HepG2 (cell line): ENCODE measurements around the gene CIT. TPM values are rescaled to one million over a fixed set of nuclear protein-coding genes. Genes with fewer than 3 reads are reported as not detected.

Experiments used
- AGO1 ChIP-seq: fragments of 200-400 bp; formaldehyde crosslinking; IDR thresholded peaks from 2 replicates; pipeline ENCODE4 v1.6.1; 2017; ENCODE audit warnings: mild to moderate bottlenecking, low read depth, low read length, moderate library complexity; ENCODE audit not compliant: poor library complexity, severe bottlenecking
- BORCS8-MEF2B ChIP-seq: sonication (generic); formaldehyde crosslinking; IDR thresholded peaks from 2 replicates; pipeline ENCODE4 v1.8.0; 2022; ENCODE audit warnings: mild to moderate bottlenecking, missing genetic modification reagents
- CHCHD3 ChIP-seq: sonication (generic); formaldehyde crosslinking; IDR thresholded peaks from 2 replicates; pipeline ENCODE4 v1.8.0; 2022; ENCODE audit warnings: mild to moderate bottlenecking, missing genetic modification reagents, moderate library complexity
- DNMT1 ChIP-seq: sonication (generic); formaldehyde crosslinking; IDR thresholded peaks from 2 replicates; pipeline ENCODE4 v1.5.1; 2020; ENCODE audit warnings: mild to moderate bottlenecking, missing genetic modification reagents
- ESRRA ChIP-seq: sonication (generic); formaldehyde crosslinking; IDR thresholded peaks from 2 replicates; pipeline ENCODE4 v1.5.1; 2020; ENCODE audit warnings: mild to moderate bottlenecking, low read depth, missing genetic modification reagents
- GATAD2A ChIP-seq: IDR thresholded peaks from 2 replicates; pipeline ENCODE4 v1.6.1; 2016
- KDM1A ChIP-seq: IDR thresholded peaks from 2 replicates; pipeline ENCODE4 v1.6.1; 2016; ENCODE audit warnings: missing compliant biosample characterization
- KLF12 ChIP-seq: sonication (generic); formaldehyde crosslinking; IDR thresholded peaks from 2 replicates; pipeline ENCODE4 v1.4.0; 2020; ENCODE audit warnings: missing genetic modification reagents, borderline replicate concordance
- ZBTB20 ChIP-seq: sonication (generic); formaldehyde crosslinking; IDR thresholded peaks from 2 replicates; pipeline ENCODE4 v1.8.1; 2023; ENCODE audit warnings: missing genetic modification reagents, low read depth, mild to moderate bottlenecking, borderline replicate concordance
- ZFP1 ChIP-seq: IDR thresholded peaks from 2 replicates; pipeline ENCODE4 v1.6.1; 2016
- ZFP36L2 ChIP-seq: sonication (generic); formaldehyde crosslinking; IDR thresholded peaks from 2 replicates; pipeline ENCODE4 v1.4.0; 2020; ENCODE audit warnings: missing genetic modification reagents
- ZNF614 ChIP-seq: IDR thresholded peaks from 2 replicates; pipeline ENCODE4 v1.6.1; 2018; ENCODE audit warnings: missing biosample characterization, missing genetic modification reagents, inconsistent platforms, borderline replicate concordance
- ZNF670 ChIP-seq: sonication (generic); formaldehyde crosslinking; IDR thresholded peaks from 2 replicates; pipeline ENCODE4 v1.8.0; 2022; ENCODE audit warnings: mild to moderate bottlenecking, missing genetic modification reagents, borderline replicate concordance
- polyA plus RNA-seq, 8 experiments: library from polyadenylated mRNA; depleted of rRNA in 3 of 8; stranded (reverse) in 7 of 8; unstranded in 1 of 8; fragments of >200 nt; fragmentation: Illumina TruSeq in 4 of 8; extraction: Trizol in 4 of 8; gene quantifications; 2 replicates each; pipeline versions ENCODE4 v1.2.1 to v1.2.3, GENCODE V29; 2011 to 2016; ENCODE audit warnings: low read depth in 4 of 8, missing spikeins in 1 of 8, mixed read lengths in 1 of 8; ENCODE audit not compliant: insufficient read depth in 1 of 8
- total RNA-seq, 5 experiments: library from RNA; depleted of rRNA; stranded (reverse); fragments of >200 nt; fragmentation: Illumina TruSeq; extraction: Trizol; gene quantifications; 2 replicates each; pipeline ENCODE4 v1.2.3, GENCODE V29; 2016; ENCODE audit warnings: low read depth in 1 of 5
- TF ChIP-seq, protein P1 (sequence below): sonication (generic); formaldehyde crosslinking; IDR thresholded peaks from 2 replicates; pipeline ENCODE4 v1.4.0; 2020; ENCODE audit warnings: mild to moderate bottlenecking, missing genetic modification reagents, borderline replicate concordance
- TF ChIP-seq, protein P2 (sequence below): sonication (generic); formaldehyde crosslinking; IDR thresholded peaks from 2 replicates; pipeline ENCODE4 v1.9.0; 2021; ENCODE audit warnings: missing genetic modification reagents, borderline replicate concordance
- TF ChIP-seq, protein P3 (sequence below): sonication (generic); formaldehyde crosslinking; IDR thresholded peaks from 2 replicates; pipeline ENCODE4; 2020; ENCODE audit warnings: missing genetic modification reagents, mild to moderate bottlenecking, borderline replicate concordance
- TF ChIP-seq, protein P4 (sequence below): sonication (generic); formaldehyde crosslinking; IDR thresholded peaks from 2 replicates; pipeline ENCODE4 v1.5.1; 2020; ENCODE audit warnings: missing genetic modification reagents, mild to moderate bottlenecking, borderline replicate concordance

Gene CIT
- total and polyA plus RNA-seq, 2 of the 13 experiments (the other 11 are each of a cell fraction or from before 2014, with no cell fraction given) = 7.7 to 11.7 TPM

DNA sequence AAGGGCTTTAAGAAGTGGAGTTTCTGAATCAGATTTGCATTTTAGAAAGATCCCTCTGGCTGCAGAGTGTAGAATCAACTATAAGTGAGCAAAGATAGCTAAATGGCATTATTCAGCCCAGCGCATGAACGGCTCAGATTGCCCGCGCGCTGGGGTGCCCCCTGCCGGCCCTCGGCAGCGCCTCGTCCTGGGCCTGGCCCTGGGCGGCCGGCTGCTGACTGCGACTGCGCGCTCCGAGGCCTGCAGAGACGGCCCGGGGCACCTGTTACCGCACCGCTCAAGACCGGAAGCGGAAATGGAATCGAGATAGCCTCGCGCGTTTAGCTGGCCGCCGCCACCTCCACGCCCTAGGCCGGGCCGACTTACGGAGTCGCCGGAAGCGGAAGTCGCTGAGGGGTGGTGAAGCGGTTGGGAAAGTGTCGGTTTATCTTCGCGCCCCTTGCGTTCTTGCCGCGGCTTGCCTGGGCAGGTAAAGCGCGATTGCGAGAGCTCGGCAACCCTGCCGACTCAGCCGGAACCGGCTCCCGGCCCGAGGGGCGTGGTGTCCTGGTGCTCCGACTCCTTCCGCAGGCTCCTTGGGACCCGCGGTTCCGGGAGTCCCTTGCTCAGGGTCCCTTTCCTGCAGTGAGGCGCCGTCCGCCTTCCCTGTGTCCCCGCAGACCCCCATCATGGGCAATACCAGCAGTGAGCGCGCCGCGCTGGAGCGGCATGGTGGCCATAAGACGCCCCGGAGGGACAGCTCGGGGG, 209.4 kb downstream of the CIT start, which contains the start of gene PRKAB1 (continued):
- TF ChIP-seq BORCS8-MEF2B (CRISPR knock-in tag) = no peak; the same call in 1 of the 2 replicates
- TF ChIP-seq, protein P1, sequence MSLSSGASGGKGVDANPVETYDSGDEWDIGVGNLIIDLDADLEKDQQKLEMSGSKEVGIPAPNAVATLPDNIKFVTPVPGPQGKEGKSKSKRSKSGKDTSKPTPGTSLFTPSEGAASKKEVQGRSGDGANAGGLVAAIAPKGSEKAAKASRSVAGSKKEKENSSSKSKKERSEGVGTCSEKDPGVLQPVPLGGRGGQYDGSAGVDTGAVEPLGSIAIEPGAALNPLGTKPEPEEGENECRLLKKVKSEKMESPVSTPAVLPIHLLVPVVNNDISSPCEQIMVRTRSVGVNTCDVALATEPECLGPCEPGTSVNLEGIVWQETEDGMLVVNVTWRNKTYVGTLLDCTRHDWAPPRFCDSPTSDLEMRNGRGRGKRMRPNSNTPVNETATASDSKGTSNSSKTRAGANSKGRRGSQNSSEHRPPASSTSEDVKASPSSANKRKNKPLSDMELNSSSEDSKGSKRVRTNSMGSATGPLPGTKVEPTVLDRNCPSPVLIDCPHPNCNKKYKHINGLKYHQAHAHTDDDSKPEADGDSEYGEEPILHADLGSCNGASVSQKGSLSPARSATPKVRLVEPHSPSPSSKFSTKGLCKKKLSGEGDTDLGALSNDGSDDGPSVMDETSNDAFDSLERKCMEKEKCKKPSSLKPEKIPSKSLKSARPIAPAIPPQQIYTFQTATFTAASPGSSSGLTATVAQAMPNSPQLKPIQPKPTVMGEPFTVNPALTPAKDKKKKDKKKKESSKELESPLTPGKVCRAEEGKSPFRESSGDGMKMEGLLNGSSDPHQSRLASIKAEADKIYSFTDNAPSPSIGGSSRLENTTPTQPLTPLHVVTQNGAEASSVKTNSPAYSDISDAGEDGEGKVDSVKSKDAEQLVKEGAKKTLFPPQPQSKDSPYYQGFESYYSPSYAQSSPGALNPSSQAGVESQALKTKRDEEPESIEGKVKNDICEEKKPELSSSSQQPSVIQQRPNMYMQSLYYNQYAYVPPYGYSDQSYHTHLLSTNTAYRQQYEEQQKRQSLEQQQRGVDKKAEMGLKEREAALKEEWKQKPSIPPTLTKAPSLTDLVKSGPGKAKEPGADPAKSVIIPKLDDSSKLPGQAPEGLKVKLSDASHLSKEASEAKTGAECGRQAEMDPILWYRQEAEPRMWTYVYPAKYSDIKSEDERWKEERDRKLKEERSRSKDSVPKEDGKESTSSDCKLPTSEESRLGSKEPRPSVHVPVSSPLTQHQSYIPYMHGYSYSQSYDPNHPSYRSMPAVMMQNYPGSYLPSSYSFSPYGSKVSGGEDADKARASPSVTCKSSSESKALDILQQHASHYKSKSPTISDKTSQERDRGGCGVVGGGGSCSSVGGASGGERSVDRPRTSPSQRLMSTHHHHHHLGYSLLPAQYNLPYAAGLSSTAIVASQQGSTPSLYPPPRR = no peak
- TF ChIP-seq ZNF614 (CRISPR knock-in tag) = 0 out of 2 replicates have a peak, but pooled peaks have one; percentile 38
- TF ChIP-seq ESRRA = peak; percentile 62; the same call in 1 of the 2 replicates
- TF ChIP-seq KDM1A (CRISPR knock-in tag) = no peak
- TF ChIP-seq ZFP1 (CRISPR knock-in tag) = 0 out of 2 replicates have a peak, but pooled peaks have one; percentile 23
- no peak; the same call in 1 of the 2 replicates for TF ChIP-seq KLF12
- TF ChIP-seq ZNF670 (CRISPR knock-in tag) = 0 out of 2 replicates have a peak, but pooled peaks have one; percentile 73
- no peak for TF ChIP-seq ZFP36L2
- TF ChIP-seq, protein P2, sequence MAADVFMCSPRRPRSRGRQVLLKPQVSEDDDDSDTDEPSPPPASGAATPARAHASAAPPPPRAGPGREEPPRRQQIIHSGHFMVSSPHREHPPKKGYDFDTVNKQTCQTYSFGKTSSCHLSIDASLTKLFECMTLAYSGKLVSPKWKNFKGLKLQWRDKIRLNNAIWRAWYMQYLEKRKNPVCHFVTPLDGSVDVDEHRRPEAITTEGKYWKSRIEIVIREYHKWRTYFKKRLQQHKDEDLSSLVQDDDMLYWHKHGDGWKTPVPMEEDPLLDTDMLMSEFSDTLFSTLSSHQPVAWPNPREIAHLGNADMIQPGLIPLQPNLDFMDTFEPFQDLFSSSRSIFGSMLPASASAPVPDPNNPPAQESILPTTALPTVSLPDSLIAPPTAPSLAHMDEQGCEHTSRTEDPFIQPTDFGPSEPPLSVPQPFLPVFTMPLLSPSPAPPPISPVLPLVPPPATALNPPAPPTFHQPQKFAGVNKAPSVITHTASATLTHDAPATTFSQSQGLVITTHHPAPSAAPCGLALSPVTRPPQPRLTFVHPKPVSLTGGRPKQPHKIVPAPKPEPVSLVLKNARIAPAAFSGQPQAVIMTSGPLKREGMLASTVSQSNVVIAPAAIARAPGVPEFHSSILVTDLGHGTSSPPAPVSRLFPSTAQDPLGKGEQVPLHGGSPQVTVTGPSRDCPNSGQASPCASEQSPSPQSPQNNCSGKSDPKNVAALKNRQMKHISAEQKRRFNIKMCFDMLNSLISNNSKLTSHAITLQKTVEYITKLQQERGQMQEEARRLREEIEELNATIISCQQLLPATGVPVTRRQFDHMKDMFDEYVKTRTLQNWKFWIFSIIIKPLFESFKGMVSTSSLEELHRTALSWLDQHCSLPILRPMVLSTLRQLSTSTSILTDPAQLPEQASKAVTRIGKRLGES (CRISPR knock-in tag) = no peak
- TF ChIP-seq DNMT1 (CRISPR knock-in tag) = no peak
- TF ChIP-seq, protein P3, sequence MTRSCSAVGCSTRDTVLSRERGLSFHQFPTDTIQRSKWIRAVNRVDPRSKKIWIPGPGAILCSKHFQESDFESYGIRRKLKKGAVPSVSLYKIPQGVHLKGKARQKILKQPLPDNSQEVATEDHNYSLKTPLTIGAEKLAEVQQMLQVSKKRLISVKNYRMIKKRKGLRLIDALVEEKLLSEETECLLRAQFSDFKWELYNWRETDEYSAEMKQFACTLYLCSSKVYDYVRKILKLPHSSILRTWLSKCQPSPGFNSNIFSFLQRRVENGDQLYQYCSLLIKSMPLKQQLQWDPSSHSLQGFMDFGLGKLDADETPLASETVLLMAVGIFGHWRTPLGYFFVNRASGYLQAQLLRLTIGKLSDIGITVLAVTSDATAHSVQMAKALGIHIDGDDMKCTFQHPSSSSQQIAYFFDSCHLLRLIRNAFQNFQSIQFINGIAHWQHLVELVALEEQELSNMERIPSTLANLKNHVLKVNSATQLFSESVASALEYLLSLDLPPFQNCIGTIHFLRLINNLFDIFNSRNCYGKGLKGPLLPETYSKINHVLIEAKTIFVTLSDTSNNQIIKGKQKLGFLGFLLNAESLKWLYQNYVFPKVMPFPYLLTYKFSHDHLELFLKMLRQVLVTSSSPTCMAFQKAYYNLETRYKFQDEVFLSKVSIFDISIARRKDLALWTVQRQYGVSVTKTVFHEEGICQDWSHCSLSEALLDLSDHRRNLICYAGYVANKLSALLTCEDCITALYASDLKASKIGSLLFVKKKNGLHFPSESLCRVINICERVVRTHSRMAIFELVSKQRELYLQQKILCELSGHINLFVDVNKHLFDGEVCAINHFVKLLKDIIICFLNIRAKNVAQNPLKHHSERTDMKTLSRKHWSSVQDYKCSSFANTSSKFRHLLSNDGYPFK = peak; percentile 93; the same call in 1 of the 2 replicates
- no peak for TF ChIP-seq ZBTB20 (CRISPR knock-in tag)
- TF ChIP-seq GATAD2A (CRISPR knock-in tag) = peak; percentile 63; the same call in 1 of the 2 replicates
- TF ChIP-seq, protein P4, sequence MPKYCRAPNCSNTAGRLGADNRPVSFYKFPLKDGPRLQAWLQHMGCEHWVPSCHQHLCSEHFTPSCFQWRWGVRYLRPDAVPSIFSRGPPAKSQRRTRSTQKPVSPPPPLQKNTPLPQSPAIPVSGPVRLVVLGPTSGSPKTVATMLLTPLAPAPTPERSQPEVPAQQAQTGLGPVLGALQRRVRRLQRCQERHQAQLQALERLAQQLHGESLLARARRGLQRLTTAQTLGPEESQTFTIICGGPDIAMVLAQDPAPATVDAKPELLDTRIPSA = no peak; the same call in 1 of the 2 replicates
- no peak for TF ChIP-seq CHCHD3 (CRISPR knock-in tag)
- no peak for TF ChIP-seq AGO1
